Measurements from ENCODE around the gene LRCH1. TPM values are rescaled to one million over a fixed set of nuclear protein-coding genes. Genes with fewer than 3 reads are reported as not detected.

LRCH1 gene
- total and polyA plus RNA-seq, 2 of the 13 experiments (the other 11 are each of a cell fraction or from before 2014, with no cell fraction given) = 4.1 to 12.6 TPM

DNA sequence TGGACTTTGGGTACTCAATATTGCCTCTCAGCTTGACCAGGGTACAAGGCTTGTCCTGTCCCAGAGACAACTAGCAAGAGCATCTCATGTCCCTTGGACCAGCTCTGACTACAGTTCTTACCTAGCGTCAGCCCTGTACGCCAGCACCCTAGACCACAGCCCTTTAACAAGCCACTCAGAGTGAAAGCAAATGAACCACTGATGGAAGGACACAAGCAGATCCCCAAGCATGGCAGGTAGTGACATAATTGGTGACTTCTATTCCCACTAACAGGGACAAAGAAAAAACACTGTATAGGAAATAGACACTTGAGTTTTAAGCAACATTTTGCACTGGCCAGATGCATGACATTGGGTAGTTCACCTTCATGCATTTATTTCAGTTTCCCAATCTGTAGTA is 8.8 kb upstream of the LRCH1 start:
- no peaks in the 10 kb centered on the region for H3K79me2 ChIP-seq (ENCODE audit: insufficient read depth, low read length)
- no TSS peak for BruUV-seq (replicated peaks)
- no peak overlapping the region for H2AFZ ChIP-seq (ENCODE audit: low read length)
- ChIA-PET POLR2A (no interaction called here), CTCF (ENCODE audit: low intra/inter-chr PET ratio, low total read pairs) (no interaction called here)
- no peak overlapping the region for H3K9ac ChIP-seq (ENCODE audit: insufficient read depth, low read depth, low read length)
- TF ChIP-seq PAX8 (CRISPR knock-in tag; IDR thresholded peaks at IDR 0.05; ENCODE audit: borderline replicate concordance) (no peak), HOXD1 (CRISPR knock-in tag; IDR thresholded peaks at IDR 0.05) (no peak), MED13 (CRISPR knock-in tag; IDR thresholded peaks at IDR 0.05) (no peak), ZNF432 (CRISPR knock-in tag; IDR thresholded peaks at IDR 0.05; ENCODE audit: borderline replicate concordance) (no peak), ZBTB8A (CRISPR knock-in tag; IDR thresholded peaks at IDR 0.05; ENCODE audit: borderline replicate concordance, low read depth) (no peak), DPF2 (CRISPR knock-in tag; IDR thresholded peaks at IDR 0.05; ENCODE audit: borderline replicate concordance, low read depth) (no peak), ZNF383 (CRISPR knock-in tag; IDR thresholded peaks at IDR 0.05; ENCODE audit: borderline replicate concordance) (no peak), SP1 (IDR thresholded peaks at IDR 0.05) (no peak), SP1 (CRISPR knock-in tag; IDR thresholded peaks at IDR 0.05) (no peak), ZNF256 (CRISPR knock-in tag; conservative IDR thresholded peaks at IDR 0.05) (no peak), REXO4 (CRISPR knock-in tag; IDR thresholded peaks at IDR 0.05; ENCODE audit: borderline replicate concordance) (no peak)
- no peaks in the 10 kb centered on the region for H4K20me1 ChIP-seq (ENCODE audit: insufficient read depth, low read length)
- ATAC-seq = no peak
- no peak overlapping the region for H3K4me2 ChIP-seq (ENCODE audit: low read depth, low read length)
- intact Hi-C loops (cut with micrococcal nuclease; ENCODE audit: unreplicated experiment) = no loop called here
- FAIRE-seq = no peak
- no peaks in the 10 kb centered on the region for H3K36me3 ChIP-seq (replicated peaks in 1 of 2; ENCODE audit: control insufficient read depth in 1 of 2, insufficient read depth in 2 of 2, low read length in 2 of 2)
- no peaks in the 10 kb centered on the region for H3K9me3 ChIP-seq (ENCODE audit: low read length)
- DNase-seq (ENCODE audit: low spot score) = no peak
- peaks cover 0 to 4% of the 10 kb centered on the region in 2 experiments; a peak in 2 of 5 replicates for H3K27me3 ChIP-seq (ENCODE audit: control insufficient read depth in 1 of 2, insufficient read depth in 2 of 2, low read length in 2 of 2)
- in situ Hi-C loops (cut with HindIII; ENCODE audit: extremely low pct_ligation_motif_present, low pct_unique_long_range_greater_than_20kb) = no loop called here
- 88% methylated on average over 2 of the region's 2 CpGs for WGBS (ENCODE audit: low lambda C conversion rate)
- no peak overlapping the region for H3K4me3 ChIP-seq (replicated peaks in 1 of 3; ENCODE audit: insufficient read depth in 1 of 3, low read depth in 2 of 3, low read length in 3 of 3)
- H3K4me1 ChIP-seq (ENCODE audit: insufficient read depth, low read length) = no peaks in the 10 kb centered on the region
- no peak overlapping the region for H3K27ac ChIP-seq (ENCODE audit: extremely low read length, insufficient read depth, low read length)

DNA sequence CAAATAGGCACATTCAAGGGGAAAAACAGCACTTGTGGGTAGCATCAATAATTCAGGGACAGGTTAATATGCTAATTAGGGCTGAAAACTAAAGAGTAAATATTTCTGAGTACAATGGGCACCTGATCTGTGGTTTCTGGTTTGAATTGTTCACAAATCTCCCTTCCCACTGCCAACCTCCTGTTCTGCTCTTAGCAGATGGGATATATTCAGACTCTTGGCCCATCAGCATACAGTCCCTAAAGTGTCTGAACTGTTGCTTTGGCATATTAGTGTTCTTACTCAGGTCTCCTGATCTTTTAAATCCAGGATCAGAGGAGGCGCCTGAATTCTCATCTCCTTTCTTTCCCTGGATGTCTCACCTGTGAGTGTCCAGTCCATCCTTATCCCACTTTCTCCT is 8.2 kb upstream of the LRCH1 start:
- BruUV-seq (replicated peaks) = no TSS peak
- ATAC-seq = no peak
- H3K36me3 ChIP-seq (replicated peaks in 1 of 2; ENCODE audit: control insufficient read depth in 1 of 2, insufficient read depth in 2 of 2, low read length in 2 of 2) = no peaks in the 10 kb centered on the region
- H3K79me2 ChIP-seq (ENCODE audit: insufficient read depth, low read length) = no peaks in the 10 kb centered on the region
- 33% methylated on average over 1 of the region's 1 CpG for WGBS (ENCODE audit: low lambda C conversion rate)
- no peak for DNase-seq (ENCODE audit: low spot score)
- intact Hi-C loops (cut with micrococcal nuclease; ENCODE audit: unreplicated experiment) = no loop called here
- H3K4me1 ChIP-seq (ENCODE audit: insufficient read depth, low read length) = no peaks in the 10 kb centered on the region
- H3K27me3 ChIP-seq (ENCODE audit: control insufficient read depth in 1 of 2, insufficient read depth in 2 of 2, low read length in 2 of 2) = peaks cover 0 to 4% of the 10 kb centered on the region in 2 experiments; a peak in 2 of 5 replicates
- FAIRE-seq = no peak
- H3K9ac ChIP-seq (ENCODE audit: insufficient read depth, low read depth, low read length) = no peak overlapping the region
- in situ Hi-C loops (cut with HindIII; ENCODE audit: extremely low pct_ligation_motif_present, low pct_unique_long_range_greater_than_20kb) = no loop called here
- ChIA-PET CTCF (ENCODE audit: low intra/inter-chr PET ratio, low total read pairs) (no interaction called here), POLR2A (no interaction called here)
- H4K20me1 ChIP-seq (ENCODE audit: insufficient read depth, low read length) = no peaks in the 10 kb centered on the region
- H3K9me3 ChIP-seq (ENCODE audit: low read length) = no peaks in the 10 kb centered on the region
- H3K4me2 ChIP-seq (ENCODE audit: low read depth, low read length) = no peak overlapping the region
- H3K4me3 ChIP-seq (replicated peaks in 1 of 3; ENCODE audit: insufficient read depth in 1 of 3, low read depth in 2 of 3, low read length in 3 of 3) = no peak overlapping the region
- no peak overlapping the region for H3K27ac ChIP-seq (ENCODE audit: extremely low read length, insufficient read depth, low read length)
- H2AFZ ChIP-seq (ENCODE audit: low read length) = no peak overlapping the region
- TF ChIP-seq, protein P1, sequence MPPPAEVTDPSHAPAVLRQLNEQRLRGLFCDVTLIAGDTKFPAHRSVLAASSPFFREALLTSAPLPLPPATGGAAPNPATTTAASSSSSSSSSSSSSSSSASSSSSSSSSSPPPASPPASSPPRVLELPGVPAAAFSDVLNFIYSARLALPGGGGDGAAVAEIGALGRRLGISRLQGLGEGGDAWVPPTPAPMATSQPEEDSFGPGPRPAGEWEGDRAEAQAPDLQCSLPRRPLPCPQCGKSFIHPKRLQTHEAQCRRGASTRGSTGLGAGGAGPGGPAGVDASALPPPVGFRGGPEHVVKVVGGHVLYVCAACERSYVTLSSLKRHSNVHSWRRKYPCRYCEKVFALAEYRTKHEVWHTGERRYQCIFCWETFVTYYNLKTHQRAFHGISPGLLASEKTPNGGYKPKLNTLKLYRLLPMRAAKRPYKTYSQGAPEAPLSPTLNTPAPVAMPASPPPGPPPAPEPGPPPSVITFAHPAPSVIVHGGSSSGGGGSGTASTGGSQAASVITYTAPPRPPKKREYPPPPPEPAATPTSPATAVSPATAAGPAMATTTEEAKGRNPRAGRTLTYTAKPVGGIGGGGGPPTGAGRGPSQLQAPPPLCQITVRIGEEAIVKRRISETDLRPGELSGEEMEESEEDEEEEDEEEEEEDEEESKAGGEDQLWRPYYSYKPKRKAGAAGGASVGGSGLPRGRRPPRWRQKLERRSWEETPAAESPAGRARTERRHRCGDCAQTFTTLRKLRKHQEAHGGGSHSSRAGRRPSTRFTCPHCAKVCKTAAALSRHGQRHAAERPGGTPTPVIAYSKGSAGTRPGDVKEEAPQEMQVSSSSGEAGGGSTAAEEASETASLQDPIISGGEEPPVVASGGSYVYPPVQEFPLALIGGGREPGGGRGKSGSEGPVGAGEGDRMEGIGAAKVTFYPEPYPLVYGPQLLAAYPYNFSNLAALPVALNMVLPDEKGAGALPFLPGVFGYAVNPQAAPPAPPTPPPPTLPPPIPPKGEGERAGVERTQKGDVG (CRISPR knock-in tag; IDR thresholded peaks at IDR 0.05; ENCODE audit: borderline replicate concordance) = no peak

Data from HepG2 (cell line).